Epithelial cell of proximal tubule (primary cell): ENCODE measurements around the gene MYOZ2. TPM values are rescaled to one million over a fixed set of nuclear protein-coding genes. Genes with fewer than 3 reads are reported as not detected.
A peak's percentile ranks its signal among the peaks of the same experiment; 100 is the strongest.

Source experiments
- DNase-seq: peaks from one replicate; pipeline ENCODE4 v3.0.0-alpha.2; 2011; ENCODE audit warnings: low read depth
- H3K4me3 ChIP-seq: 2 replicates; pipeline ENCODE4 v1.5.1; 2011; ENCODE audit warnings: low read depth, mild to moderate bottlenecking, low read length
- total RNA-seq: library from RNA; depleted of rRNA; stranded (reverse); fragments of >200 nt; gene quantifications from 2 replicates; pipeline ENCODE4 v1.2.3, GENCODE V29; 2015
- TF ChIP-seq, protein P1 (sequence below): conservative IDR thresholded peaks from 2 replicates; pipeline ENCODE4 v1.5.1; 2012; ENCODE audit warnings: low read depth, mild to moderate bottlenecking, low read length

MYOZ2 gene
- total RNA-seq, result 0.40 TPM in 1 of 2 replicates, not detected in the other

DNA sequence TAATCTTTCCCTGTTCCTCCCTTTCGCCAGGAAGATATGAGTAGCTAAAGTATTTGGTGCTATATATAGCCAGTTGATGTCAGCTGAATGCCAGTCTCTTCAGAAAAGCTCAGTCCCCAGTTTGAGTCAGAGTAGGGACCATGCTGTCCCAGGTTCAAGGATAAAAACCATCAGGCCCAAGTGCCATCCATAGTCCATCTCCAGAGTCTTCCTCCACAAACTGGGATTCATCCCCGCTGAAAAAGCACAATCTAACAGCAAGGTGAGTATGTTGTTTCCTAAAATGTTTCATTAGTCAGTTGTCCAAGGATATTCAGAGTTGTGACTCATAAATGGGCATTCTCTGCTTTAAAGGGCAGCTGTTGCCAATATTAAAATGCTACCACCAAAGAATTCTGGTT, at the start of gene MYOZ2:
MYOZ2 (plus strand) TSS at position 112 of the 401 bp plus-strand sequence. CDS start 694 bp downstream, outside the sequence.
- TF ChIP-seq, protein P1, sequence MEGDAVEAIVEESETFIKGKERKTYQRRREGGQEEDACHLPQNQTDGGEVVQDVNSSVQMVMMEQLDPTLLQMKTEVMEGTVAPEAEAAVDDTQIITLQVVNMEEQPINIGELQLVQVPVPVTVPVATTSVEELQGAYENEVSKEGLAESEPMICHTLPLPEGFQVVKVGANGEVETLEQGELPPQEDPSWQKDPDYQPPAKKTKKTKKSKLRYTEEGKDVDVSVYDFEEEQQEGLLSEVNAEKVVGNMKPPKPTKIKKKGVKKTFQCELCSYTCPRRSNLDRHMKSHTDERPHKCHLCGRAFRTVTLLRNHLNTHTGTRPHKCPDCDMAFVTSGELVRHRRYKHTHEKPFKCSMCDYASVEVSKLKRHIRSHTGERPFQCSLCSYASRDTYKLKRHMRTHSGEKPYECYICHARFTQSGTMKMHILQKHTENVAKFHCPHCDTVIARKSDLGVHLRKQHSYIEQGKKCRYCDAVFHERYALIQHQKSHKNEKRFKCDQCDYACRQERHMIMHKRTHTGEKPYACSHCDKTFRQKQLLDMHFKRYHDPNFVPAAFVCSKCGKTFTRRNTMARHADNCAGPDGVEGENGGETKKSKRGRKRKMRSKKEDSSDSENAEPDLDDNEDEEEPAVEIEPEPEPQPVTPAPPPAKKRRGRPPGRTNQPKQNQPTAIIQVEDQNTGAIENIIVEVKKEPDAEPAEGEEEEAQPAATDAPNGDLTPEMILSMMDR, result no peak
- no peak for DNase-seq
- no peak within 1 kb of the TSS for H3K4me3 ChIP-seq

DNA sequence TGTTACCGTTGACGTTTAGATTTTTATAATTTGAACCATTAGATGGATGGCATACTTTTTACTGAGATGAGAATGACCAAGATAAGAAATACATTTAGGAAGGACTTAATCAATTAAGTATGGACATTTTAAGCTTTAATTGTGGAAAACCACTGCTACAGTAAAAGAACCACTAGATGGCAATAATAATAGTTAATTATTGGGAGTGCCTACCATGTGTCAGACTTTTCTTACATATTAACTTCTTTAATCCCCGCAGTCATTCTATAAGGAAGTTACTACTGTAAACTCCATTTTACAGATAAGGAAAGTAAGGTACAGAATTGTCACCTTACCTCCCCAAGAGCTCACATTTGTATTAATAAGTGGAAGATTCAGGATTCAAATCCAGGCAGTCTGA, 48.5 kb upstream of the MYOZ2 start:
- TF ChIP-seq, protein P1, result peak; percentile 39
- DNase-seq, result no peak
- no peak overlapping the region for H3K4me3 ChIP-seq

DNA sequence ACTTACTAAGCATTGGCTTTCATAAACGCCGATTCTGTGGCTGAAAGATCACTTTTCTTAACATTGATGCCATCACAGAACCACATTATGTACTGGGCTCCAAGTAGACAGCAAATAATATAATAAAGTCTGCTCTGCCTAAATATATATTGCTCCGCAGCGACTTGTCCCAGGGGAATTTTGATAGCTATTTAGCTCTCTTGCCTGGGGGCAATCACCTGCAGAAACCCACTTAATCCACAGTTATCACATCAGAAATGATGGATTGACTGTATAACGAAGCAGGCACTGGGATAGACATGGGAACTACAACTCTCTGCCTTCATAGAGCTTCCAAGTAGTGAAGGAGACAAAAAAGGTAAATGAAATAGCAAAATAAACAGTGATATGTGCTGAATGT, 48.0 kb upstream of the MYOZ2 start:
- TF ChIP-seq, protein P1, result no peak
- DNase-seq, result no peak
- H3K4me3 ChIP-seq, result no peak overlapping the region

DNA sequence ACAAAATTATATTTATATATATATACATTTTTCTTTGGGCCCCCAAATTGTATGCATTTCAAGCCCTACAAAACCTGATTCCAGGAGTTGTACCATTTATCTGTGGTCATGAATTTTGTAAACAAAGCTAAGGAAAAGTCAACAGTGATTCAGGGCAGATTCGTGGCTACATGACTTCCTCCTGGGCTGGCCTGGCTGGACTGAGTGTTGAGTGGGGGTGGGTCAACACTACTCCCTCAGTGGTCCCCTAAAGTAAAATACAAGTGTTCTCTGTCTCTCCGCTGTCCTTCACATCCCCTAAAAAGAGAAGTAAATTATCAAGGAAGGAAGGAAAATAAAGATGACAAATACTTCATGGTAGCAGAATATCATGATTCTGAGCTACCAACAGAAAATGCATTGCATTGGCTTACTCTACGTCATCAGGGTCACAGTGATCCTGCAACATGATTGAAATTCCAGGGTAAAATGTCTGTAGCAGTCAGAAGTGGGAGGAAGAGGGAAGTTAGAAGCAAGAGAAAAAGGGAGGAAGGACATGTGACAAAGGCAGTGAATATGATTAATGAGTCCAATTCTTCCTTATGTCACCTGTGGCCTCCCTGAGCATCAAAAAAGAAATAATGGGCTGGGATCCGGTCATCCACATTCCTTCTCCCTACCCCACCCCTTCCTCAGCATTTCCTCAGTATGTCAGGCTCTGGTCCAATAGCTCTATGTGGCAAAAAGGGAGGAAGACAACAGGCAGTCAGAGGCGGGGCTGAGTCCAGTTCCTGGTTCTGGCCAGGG, 42.4 kb upstream of the MYOZ2 start:
- no peak overlapping the region for H3K4me3 ChIP-seq
- TF ChIP-seq, protein P1, result no peak
- DNase-seq, result no peak

DNA sequence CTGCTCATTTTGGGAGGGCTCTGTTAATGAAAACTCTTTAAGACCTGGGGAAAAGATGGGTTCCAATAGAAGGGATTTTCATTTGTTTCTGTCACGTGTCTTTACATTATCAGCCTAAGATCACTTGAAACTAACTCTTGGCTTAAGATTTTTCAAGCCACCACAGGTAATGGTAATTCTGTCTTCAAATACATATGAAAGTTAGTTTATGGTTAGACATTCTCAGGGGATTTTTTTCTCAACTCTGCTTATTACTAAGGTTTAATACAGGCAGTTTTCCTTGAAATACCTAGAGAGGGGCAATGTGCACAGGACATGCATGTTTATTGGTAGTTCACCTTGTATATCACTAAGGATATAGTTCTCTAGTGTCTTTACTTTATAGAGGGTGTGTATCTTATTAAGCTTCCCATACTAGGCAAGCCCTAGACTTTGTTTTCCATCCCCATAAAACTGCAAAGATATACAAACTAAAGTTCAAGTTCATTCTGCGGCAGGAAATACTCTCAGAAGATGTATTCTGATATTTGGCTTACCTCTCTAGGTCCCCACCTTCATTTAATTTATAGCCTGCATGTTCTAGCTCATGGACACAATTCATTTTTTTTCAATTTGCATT, 38.2 kb upstream of the MYOZ2 start:
- H3K4me3 ChIP-seq, result no peak overlapping the region
- DNase-seq, result no peak
- TF ChIP-seq, protein P1, result no peak

DNA sequence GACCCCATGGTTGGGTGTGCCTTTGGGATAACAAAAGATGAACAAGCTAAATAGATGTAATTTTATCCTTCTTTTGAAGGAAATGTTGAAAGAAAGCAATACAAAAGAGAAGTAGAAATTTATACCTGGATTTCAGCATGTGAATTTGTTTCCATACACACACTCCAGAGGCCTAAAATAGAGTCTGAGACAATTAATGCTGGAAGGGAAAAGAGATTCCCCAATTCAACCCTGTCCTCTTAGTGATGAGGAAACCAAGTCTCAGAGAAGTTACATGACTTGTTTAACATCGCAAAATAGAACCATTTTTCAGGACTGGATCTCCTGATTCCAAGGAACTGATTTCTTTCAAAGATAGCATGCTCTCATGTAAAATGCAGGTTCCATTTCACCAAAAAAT, 37.3 kb upstream of the MYOZ2 start:
- DNase-seq, result no peak
- TF ChIP-seq, protein P1, result no peak
- no peak overlapping the region for H3K4me3 ChIP-seq

DNA sequence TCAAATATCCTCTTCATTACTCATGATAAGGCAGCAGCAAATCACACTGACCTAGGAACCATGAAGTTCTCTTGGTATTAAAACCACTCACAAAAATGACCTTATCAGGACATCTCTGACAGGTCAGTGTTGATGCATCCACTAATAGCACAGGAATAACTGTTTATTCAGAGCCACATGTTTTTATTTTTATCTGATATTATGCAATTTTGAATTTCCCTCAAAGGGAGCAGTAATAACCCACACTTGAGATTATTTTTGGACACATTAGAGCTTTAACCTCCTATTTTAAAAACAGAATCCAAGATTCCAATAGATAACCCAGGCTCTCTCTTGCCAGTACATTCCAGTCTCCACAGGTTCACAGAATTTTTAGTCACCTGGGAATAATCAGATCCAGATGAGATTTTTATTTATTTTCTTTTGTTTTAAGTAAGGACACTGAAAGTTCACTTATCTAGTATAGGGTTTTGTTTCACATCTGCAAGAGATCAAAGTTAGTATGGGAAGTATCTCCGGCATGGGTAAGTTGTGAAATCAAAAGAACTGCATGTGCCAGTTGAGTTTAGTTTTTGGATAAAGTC, 36.3 kb upstream of the MYOZ2 start:
- DNase-seq, result no peak
- TF ChIP-seq, protein P1, result no peak

More for the DNA sequence above, 36.3 kb upstream of the MYOZ2 start:
- no peak overlapping the region for H3K4me3 ChIP-seq
